Smooth muscle cell (in vitro differentiated cells): ENCODE measurements around the gene RPL15. TPM values are rescaled to one million over a fixed set of nuclear protein-coding genes. Genes with fewer than 3 reads are reported as not detected.

Source experiments
- DNase-seq: peaks from one replicate; lab custom pipeline; 2025; ENCODE audit not compliant: unreplicated experiment; lab: John Stamatoyannopoulos, UW
- H2AFZ ChIP-seq: fragments of 200-600 bp; sonication (generic); 2 replicates; pipeline ENCODE4 v1.6.0; 2016; ENCODE audit warnings: antibody characterized with exemption, low read depth, mild to moderate bottlenecking
- H3F3A ChIP-seq: fragments of 200-600 bp; sonication (generic); 2 replicates; pipeline ENCODE4 v1.6.0; 2017; ENCODE audit warnings: antibody characterized with exemption, low read depth
- H3K27ac ChIP-seq: fragments of 200-600 bp; sonication (generic); 2 replicates; pipeline ENCODE4 v1.5.1; 2016; ENCODE audit warnings: low read depth, mild to moderate bottlenecking
- H3K27me3 ChIP-seq: fragments of 200-600 bp; sonication (generic); 2 replicates; pipeline ENCODE4 v1.6.1; 2016; ENCODE audit warnings: low read depth, mild to moderate bottlenecking
- H3K36me3 ChIP-seq: fragments of 200-600 bp; sonication (generic); 2 replicates; pipeline ENCODE4 v1.5.1; 2016; ENCODE audit warnings: low read depth
- H3K4me1 ChIP-seq: fragments of 200-600 bp; sonication (generic); 2 replicates; pipeline ENCODE4 v1.5.1; 2016; ENCODE audit warnings: low read depth
- H3K4me2 ChIP-seq: fragments of 200-600 bp; sonication (generic); 2 replicates; pipeline ENCODE4 v1.6.0; 2016; ENCODE audit warnings: mild to moderate bottlenecking
- H3K4me3 ChIP-seq: fragments of 200-600 bp; sonication (generic); 2 replicates; pipeline ENCODE4 v1.5.1; 2016; ENCODE audit warnings: mild to moderate bottlenecking
- H3K79me2 ChIP-seq: fragments of 200-600 bp; sonication (generic); 2 replicates; pipeline ENCODE4 v1.6.0; 2016; ENCODE audit warnings: low read depth, mild to moderate bottlenecking
- H3K9ac ChIP-seq: fragments of 200-600 bp; sonication (generic); 2 replicates; pipeline ENCODE4 v1.6.0; 2016; ENCODE audit warnings: low read depth
- H3K9me3 ChIP-seq: fragments of 200-600 bp; sonication (generic); replicated peaks from 2 replicates; pipeline ENCODE4 v1.5.1; 2016; ENCODE audit warnings: low read depth
- H4K20me1 ChIP-seq: fragments of 200-600 bp; sonication (generic); 2 replicates; pipeline ENCODE4 v1.6.0; 2016; ENCODE audit warnings: low read depth
- CTCF ChIP-seq: fragments of 200-600 bp; sonication (generic); IDR thresholded peaks from 2 replicates; pipeline ENCODE4 v1.5.1; 2017; ENCODE audit warnings: borderline replicate concordance, mild to moderate bottlenecking, antibody characterized with exemption; ENCODE audit not compliant: insufficient read depth, poor library complexity, severe bottlenecking
- WGBS: methylation state at CpG from one replicate; pipeline ENCODE4 v1.1.7; 2016; ENCODE audit warnings: low lambda C conversion rate; 5-methylcytosine and 5-hydroxymethylcytosine counted together
- polyA plus RNA-seq: library from polyadenylated mRNA; unstranded; fragments of >200 nt; fragmentation: Nextera tagmentation; extraction: Ambion mirVana; gene quantifications from 2 replicates; pipeline ENCODE4 v1.2.1, GENCODE V29; 2016
- total RNA-seq: library from RNA; depleted of rRNA; stranded (reverse); fragments of >200 nt; gene quantifications from 2 replicates; pipeline ENCODE4 v1.2.3, GENCODE V29; 2014

The RPL15 gene
- total RNA-seq, result 2,505 and 2,593 TPM in 2 replicates
- 1,471 and 1,491 TPM in 2 replicates for polyA plus RNA-seq

DNA sequence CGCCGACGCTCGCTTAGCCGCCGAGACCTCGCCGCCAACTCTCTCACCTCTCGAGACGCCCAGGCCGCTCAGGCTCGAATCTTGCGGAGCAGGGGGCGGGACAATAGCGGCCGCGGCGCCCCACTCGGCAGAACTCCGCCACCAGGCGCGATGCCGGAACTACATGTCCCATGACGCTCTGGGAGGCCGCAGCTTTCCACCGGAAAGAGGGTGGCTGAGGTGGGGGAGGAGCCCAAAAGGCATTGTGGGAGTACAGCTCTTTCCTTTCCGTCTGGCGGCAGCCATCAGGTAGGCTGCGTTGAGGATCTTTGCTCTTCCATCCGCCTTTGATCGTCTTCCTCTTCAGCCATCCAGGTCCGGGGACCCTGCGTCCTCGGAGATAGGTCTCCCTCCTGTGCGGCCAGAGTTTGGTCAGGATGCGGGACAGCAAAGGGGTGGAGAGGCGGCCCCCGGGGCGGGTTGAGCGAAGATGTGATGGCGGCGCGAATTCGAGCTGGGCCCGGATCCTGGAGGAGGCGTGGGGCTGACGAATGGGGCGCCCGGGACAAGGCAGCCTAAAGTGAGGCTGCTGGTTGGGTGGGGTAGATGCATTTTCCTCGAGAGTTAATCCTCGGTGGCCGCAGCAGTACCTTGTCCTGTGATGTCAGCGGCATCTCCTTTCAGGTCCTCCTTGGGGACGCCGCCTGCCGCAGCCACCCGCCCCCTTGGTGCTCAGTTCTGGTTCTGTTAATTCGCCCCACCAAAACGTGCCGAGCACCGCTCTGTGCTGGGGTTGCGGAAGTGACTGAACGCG is at the start of gene RPL15, which contains the start of gene NKIRAS1:
RPL15 (plus strand) TSS at position 247 of the 793 bp plus-strand sequence. CDS start 728 bp downstream, outside the sequence.
NKIRAS1 (minus strand) TSS at position 105 of the 793 bp plus-strand sequence. CDS start 6,086 bp downstream, outside the sequence.
- Histone ChIP-seq H3K4me1 (peaks cover 26% of the 10 kb centered on the region), H3K36me3 (no peaks in the 10 kb centered on the region), H3K9me3 (no peaks in the 10 kb centered on the region), H3F3A (peaks cover 21% of the 10 kb centered on the region), H4K20me1 (peaks cover 49% of the 10 kb centered on the region), H2AFZ (peak within 1 kb of the TSS; percentile 83), H3K9ac (peak within 1 kb of the TSS; percentile 87), H3K4me2 (peak within 1 kb of the TSS; percentile 99), H3K79me2 (peaks cover 53% of the 10 kb centered on the region), H3K4me3 (peak within 1 kb of the TSS; percentile 85), H3K27me3 (no peaks in the 10 kb centered on the region), H3K27ac (peak within 1 kb of the TSS; percentile 71)
- WGBS, result under 1% methylated on average over 56 of the region's 64 CpGs
- TF ChIP-seq CTCF, result peak; percentile 29
- peak; percentile 76 for DNase-seq

- no peak for DNase-seq
- no peak overlapping the region for H3K4me3 ChIP-seq
- no peaks in the 10 kb centered on the region for H3K9me3 ChIP-seq
- H3F3A ChIP-seq, result peaks cover 7% of the 10 kb centered on the region
- H3K36me3 ChIP-seq, result no peaks in the 10 kb centered on the region
- no peak overlapping the region for H3K4me2 ChIP-seq
- no peaks in the 10 kb centered on the region for H3K27me3 ChIP-seq
- no peak overlapping the region for H3K9ac ChIP-seq
- H3K4me1 ChIP-seq, result peaks cover 24% of the 10 kb centered on the region
- peaks cover 78% of the 10 kb centered on the region for H4K20me1 ChIP-seq
- TF ChIP-seq CTCF, result no peak
- no peak overlapping the region for H3K27ac ChIP-seq
- 80% methylated on average over 1 of the region's 1 CpG for WGBS
- no peak overlapping the region for H2AFZ ChIP-seq
- H3K79me2 ChIP-seq, result peaks cover 69% of the 10 kb centered on the region
These were observed 49.5 kb upstream of the RPL15 start for GRCh38 chr3:23867400-23867799.

DNA sequence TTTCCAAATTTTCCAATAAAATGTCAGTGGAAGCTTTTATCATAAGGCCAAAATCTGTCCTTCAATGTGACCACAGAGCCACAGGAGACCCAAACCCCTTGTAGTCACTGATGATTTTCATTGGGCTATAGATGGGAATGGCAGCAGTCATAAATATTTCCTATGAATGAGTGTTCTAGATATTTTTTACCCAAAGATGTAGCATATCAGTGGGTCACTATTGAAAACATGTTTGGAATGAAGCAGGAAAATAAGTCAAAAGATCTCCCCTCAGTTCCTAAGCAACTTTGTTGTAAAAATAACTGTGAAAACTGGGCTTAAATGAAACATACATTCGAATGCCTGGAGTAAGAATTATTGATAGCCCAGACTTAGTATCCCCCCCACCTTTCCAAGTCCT is 49.1 kb upstream of the RPL15 start:
- Histone ChIP-seq H3K27ac (no peak overlapping the region), H3K4me3 (no peak overlapping the region), H3K4me2 (no peak overlapping the region), H4K20me1 (peaks cover 77% of the 10 kb centered on the region), H3F3A (peaks cover 7% of the 10 kb centered on the region), H3K79me2 (peaks cover 68% of the 10 kb centered on the region), H3K9me3 (no peaks in the 10 kb centered on the region), H2AFZ (no peak overlapping the region), H3K36me3 (no peaks in the 10 kb centered on the region), H3K9ac (no peak overlapping the region), H3K27me3 (no peaks in the 10 kb centered on the region), H3K4me1 (peaks cover 24% of the 10 kb centered on the region)
- 94% methylated on average over 1 of the region's 1 CpG for WGBS
- no peak for TF ChIP-seq CTCF
- DNase-seq, result no peak
